ENCODE results near the gene AURKA.
"Not testable (repeated sequence)": the region's sequence is repeated elsewhere in the genome, so short reads cannot be mapped to it uniquely, and the experiment has no call there.

DNA sequence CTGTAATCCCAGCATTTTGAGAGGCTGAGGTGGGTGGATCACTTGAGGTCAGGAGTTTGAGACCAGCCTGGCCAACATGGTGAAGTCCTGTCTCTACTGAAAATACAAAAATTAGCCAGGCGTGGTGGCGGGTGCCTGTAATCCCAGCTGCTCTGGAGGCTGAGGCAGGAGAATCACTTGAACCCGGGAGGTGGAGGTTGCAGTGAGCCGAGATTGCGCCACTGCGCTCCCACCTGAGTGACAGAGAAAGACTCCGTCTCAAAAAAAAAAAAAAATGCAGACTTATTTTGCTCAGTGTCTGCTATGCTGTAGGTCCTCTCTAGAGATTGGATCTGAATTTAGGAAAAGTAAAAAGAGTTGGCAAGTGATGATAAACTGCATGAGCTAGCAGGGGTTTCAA, 19.3 kb upstream of the AURKA start:
- TF ChIP-seq, protein P1, sequence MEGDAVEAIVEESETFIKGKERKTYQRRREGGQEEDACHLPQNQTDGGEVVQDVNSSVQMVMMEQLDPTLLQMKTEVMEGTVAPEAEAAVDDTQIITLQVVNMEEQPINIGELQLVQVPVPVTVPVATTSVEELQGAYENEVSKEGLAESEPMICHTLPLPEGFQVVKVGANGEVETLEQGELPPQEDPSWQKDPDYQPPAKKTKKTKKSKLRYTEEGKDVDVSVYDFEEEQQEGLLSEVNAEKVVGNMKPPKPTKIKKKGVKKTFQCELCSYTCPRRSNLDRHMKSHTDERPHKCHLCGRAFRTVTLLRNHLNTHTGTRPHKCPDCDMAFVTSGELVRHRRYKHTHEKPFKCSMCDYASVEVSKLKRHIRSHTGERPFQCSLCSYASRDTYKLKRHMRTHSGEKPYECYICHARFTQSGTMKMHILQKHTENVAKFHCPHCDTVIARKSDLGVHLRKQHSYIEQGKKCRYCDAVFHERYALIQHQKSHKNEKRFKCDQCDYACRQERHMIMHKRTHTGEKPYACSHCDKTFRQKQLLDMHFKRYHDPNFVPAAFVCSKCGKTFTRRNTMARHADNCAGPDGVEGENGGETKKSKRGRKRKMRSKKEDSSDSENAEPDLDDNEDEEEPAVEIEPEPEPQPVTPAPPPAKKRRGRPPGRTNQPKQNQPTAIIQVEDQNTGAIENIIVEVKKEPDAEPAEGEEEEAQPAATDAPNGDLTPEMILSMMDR (conservative IDR thresholded peaks at IDR 0.05; ENCODE audit: low read length), result not testable (repeated sequence)
- not testable (repeated sequence) for TF ChIP-seq EZH2phosphoT487 (IDR thresholded peaks at IDR 0.05; ENCODE audit: borderline replicate concordance)

Measured in Loucy (cell line).